Measurements from ENCODE around the gene SIRPD.

The SIRPD gene

DNA sequence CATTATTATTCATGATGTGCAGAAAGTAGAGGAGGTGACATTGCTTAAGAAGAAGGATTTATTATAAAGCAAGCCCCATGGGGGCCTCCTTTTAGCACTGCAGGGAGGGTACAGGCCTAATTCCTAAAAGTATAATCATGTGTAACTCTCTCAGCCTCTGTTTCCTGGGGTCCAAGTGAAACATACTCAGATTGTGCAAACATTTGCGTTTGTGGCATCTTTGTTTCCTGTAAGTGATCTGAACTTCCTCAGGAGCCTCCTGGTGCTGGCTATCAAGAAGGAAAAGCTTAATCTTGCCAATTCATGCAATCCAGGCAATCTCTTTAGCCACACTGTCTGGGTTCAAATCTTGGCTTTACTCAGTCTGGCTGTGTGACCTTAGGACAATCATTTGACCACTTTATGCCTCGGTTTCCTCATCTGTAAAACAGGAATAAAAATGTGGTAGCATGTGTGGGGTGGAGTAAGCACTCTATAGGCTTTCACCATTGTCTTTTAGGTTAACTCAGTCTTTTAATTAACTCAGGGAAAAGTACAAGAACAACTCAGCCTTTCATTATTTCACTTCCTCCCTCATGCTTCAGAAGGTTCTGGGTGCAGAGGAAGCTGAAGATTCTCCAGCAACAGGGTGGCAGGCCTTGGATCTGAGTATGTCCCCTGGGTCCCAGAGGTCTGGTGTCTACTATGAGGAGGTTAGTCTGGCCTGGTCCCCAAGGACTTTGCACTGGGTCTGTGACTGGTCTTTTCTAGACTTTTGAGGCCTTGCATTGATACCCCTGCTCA lies 65.5 kb downstream of the SIRPD start:
- DNase-seq, result no peak

DNA sequence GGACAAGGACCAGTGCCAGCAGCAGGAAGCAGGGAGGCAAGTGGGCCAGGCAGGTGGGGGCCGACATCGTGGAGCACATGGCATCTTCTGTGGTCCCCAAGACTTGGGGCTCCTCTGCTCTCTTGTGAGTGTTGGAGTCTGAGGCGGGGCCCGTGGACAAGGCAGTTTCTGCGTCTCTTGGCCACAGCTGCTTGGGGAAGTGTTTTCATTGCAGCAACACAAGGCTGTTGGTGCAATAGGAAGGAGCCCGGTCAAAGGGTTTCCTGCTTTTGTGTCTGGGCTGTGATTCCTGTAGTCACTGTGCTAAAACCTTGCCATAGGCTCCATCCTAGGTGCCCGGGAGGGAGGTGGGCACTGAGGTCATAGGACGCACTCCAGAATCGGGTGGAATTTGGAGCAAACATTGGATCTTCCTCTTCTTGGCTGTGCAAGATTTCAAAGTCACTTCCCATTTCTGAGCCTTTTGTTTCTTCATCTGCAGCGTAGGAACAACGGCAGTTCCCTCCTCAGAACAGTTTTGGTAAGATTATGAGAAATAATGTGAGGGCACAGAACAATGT lies 66.1 kb downstream of the SIRPD start, which contains the start of gene SIRPB2:
TSS of gene SIRPB2 (minus strand) at position 140 of the 560 bp plus-strand sequence. CDS start at position 79, 61 bp downstream.
- no peak for DNase-seq

DNA sequence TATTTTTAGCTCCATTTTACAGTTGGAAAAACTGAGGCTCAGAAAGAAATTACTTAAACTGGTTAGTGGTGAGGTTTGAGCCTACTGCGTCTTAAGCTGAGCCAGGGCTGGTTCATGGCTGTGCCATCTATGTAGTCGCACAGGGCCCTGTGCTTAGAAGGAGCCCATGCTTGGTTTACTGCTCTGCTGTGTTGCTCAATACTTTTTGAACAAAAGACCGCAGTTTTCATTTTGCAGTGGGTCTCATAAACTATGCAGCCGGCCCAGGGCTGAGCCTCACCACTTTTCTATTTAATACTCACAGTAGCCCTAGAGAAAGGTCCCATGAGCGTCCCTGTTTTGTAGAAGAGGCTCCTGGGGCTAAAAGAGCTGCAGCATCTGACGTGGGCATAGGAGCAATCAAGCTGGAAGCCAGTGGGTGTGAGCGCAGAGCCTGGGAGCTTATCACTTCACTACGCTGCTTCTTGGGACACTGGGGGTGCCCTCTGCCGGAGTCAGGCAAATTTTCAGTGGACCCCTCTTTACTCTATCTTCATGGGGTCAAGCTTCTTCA lies 66.8 kb downstream of the SIRPD start:
- no peak for DNase-seq

- DNase-seq, result no peak
These were observed 67.6 kb downstream of the SIRPD start for GRCh38 chr20:1489764-1490436.

GRCh38 chr20:1489325-1489724 lies 68.2 kb downstream of the SIRPD start:
- no peak for DNase-seq

DNA sequence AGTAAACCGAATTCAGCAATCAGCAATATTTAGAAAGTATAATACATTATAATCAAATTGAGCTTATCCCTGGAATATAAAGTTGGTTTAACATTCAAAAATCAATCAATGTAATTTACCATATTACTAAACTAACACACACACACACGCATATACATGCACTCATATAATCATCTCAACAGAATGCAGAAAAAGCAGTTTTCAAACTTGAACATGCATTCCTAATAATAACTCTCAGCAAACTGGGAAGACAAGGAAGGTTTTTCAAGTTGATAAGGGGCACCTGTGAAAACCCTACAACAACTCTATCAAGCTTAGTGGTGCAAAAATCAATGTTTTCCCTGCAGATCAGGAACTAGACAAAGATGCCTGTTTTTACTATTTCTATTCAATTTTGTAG lies 70.9 kb downstream of the SIRPD start:
- DNase-seq, result no peak

- peak; percentile 23 for DNase-seq
These were observed 72.9 kb downstream of the SIRPD start for GRCh38 chr20:1484438-1485116.
